Measurements from ENCODE around the gene CCDC57. TPM values are rescaled to one million over a fixed set of nuclear protein-coding genes. Genes with fewer than 3 reads are reported as not detected.

CCDC57 gene
- total and polyA plus RNA-seq, 2 of the 8 experiments (the other 6 are each of a cell fraction or from before 2014, with no cell fraction given) = 8.4 to 12.9 TPM

DNA sequence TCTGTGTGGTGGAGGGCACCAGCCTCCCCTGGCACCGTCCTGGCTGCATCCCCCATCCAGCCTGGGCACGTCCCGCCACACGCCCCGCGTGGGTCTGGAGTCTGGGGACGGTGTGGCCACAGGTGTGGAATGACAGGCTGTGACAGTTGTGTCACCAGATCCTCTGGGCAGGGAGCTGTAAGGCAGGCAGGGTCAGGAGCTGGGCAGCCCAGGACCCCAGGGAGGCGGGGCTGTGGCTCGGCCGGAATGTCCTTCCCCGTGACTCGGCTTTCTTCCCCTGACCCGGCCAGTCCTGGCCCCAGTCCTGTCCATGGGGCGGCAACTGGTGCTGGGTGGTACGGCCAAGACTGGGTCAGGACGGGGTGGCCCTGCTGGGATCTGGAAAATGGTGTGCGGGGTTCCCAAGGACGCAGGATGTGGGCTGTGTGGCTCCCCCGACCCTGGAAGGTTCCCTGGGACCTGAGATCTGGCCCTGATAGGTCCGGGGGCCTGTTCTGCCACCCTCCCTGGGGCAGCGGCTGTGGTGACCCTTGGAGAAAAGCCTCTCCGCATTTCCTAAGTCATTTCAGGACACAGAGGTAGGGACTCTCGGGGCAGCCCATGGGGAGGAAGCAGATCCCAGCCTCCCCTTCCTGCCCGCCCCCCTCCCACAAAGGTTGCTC lies 12.9 kb upstream of the CCDC57 start:
- H4K91ac ChIP-seq (replicated peaks; ENCODE audit: insufficient read length, low read length) = no peak overlapping the region
- FAIRE-seq (no peak), DNase-seq (ENCODE audit: low read depth in 1 of 2, low spot score in 2 of 2) (no peak)
- H3K18ac ChIP-seq (ENCODE audit: extremely low read depth, low read length) = no peak overlapping the region
- H2AFZ ChIP-seq (ENCODE audit: low read length) = no peak overlapping the region
- H3K9ac ChIP-seq (replicated peaks in 1 of 4; ENCODE audit: extremely low read depth in 1 of 4, low read depth in 3 of 4, low read length in 3 of 4) = no peak overlapping the region
- no peak overlapping the region for H2BK12ac ChIP-seq (ENCODE audit: low read depth, low read length)
- peaks cover 6% of the 10 kb centered on the region; the same call in 1 of the 2 replicates for H3K23me2 ChIP-seq (ENCODE audit: low read depth, low read length)
- no peaks in the 10 kb centered on the region for H3K79me2 ChIP-seq (ENCODE audit: control insufficient read depth in 1 of 2, insufficient read depth in 2 of 2, low read length in 2 of 2)
- H2AK5ac ChIP-seq (ENCODE audit: low read depth, low read length) = no peak overlapping the region
- no peak overlapping the region for H2BK20ac ChIP-seq (ENCODE audit: low read length)
- peaks cover 5 to 14% of the 10 kb centered on the region in 2 experiments for H4K20me1 ChIP-seq (replicated peaks in 1 of 2; ENCODE audit: control insufficient read depth in 1 of 2, insufficient read depth in 2 of 2, low read length in 2 of 2)
- no peak overlapping the region for H2BK15ac ChIP-seq (ENCODE audit: low read length)
- no peak overlapping the region for H2BK120ac ChIP-seq (replicated peaks; ENCODE audit: low read depth, low read length)
- 81% methylated on average over 18 of the region's 24 CpGs; no CpG with 5 or more reads in 1 of the 2 experiments for WGBS, 2 experiments (ENCODE audit: extremely low coverage in 1 of 2, insufficient coverage in 1 of 2, insufficient read length in 1 of 2, insufficient replicate concordance in 2 of 2, low coverage in 1 of 2, low lambda C conversion rate in 2 of 2, missing lambda C conversion rate in 1 of 2)
- no peak overlapping the region for H3K56ac ChIP-seq (replicated peaks; ENCODE audit: insufficient read length, low read depth, low read length)
- no peak overlapping the region for H3K23ac ChIP-seq (ENCODE audit: insufficient read length)
- ChIA-PET CTCF (ENCODE audit: partially characterized antibody) (interaction anchor here (0.6 to 1.7 kb wide), 4 partner anchors 10 to 136 kb away, joined by 3 to 6 read pairs (median 4); no protein-coding TSS in a partner anchor), POLR2A (ENCODE audit: partially characterized antibody) (interaction anchor here (0.5 to 1.5 kb wide), 3 partner anchors 11 to 241 kb away, joined by 4 read pairs; no protein-coding TSS in a partner anchor)
- no peak overlapping the region for H3K4me2 ChIP-seq (ENCODE audit: insufficient read depth in 1 of 2, low read depth in 2 of 2, low read length in 2 of 2)
- H3K9me3 ChIP-seq (ENCODE audit: insufficient read depth in 2 of 2, low read depth in 1 of 2, low read length in 1 of 2) = no peaks in the 10 kb centered on the region
- H3K79me1 ChIP-seq (ENCODE audit: low read depth, low read length) = no peaks in the 10 kb centered on the region; the same call in 1 of the 2 replicates
- H4K8ac ChIP-seq (ENCODE audit: extremely low read depth, insufficient read depth, low read length) = no peak overlapping the region; the same call in 1 of the 2 replicates
- peaks cover 25 to 44% (median 40%) of the 10 kb centered on the region in 4 experiments for H3K27me3 ChIP-seq (replicated peaks in 1 of 4; ENCODE audit: control insufficient read depth in 3 of 4, extremely low read depth in 1 of 4, insufficient read depth in 3 of 4, low read length in 3 of 4)
- no peak overlapping the region for H3K4me3 ChIP-seq (ENCODE audit: extremely low read depth in 1 of 4, insufficient read depth in 2 of 4, low read depth in 3 of 4, low read length in 4 of 4)
- peaks cover 0 to 11% (median 1%) of the 10 kb centered on the region in 4 experiments; a peak in 2 of 7 replicates for H3K4me1 ChIP-seq (replicated peaks in 1 of 4; ENCODE audit: control insufficient read depth in 3 of 4, insufficient read depth in 4 of 4, low read length in 3 of 4)
- H3K4ac ChIP-seq (replicated peaks; ENCODE audit: insufficient read length, low read depth, low read length) = no peak overlapping the region
- peak overlapping the region; percentile 16; the same call in 1 of the 2 replicates for H2BK5ac ChIP-seq (ENCODE audit: low read depth, low read length)
- no peak overlapping the region for H3K27ac ChIP-seq (ENCODE audit: low read depth, low read length)
- no peaks in the 10 kb centered on the region; a peak in 1 of 8 replicates for H3K36me3 ChIP-seq (ENCODE audit: control insufficient read depth in 2 of 4, insufficient read depth in 4 of 4, low read length in 3 of 4)
- H4K5ac ChIP-seq (ENCODE audit: insufficient read length, low read depth, low read length) = no peak overlapping the region
- no peak overlapping the region for H3K14ac ChIP-seq (ENCODE audit: insufficient read length)
- TF ChIP-seq TBP (IDR thresholded peaks at IDR 0.05; ENCODE audit: low read depth, low read length) (no peak), RNF2 (IDR thresholded peaks at IDR 0.05; ENCODE audit: borderline replicate concordance, low read depth, low read length, missing control alignments, poor library complexity, severe bottlenecking) (no peak), YY1 (IDR thresholded peaks at IDR 0.05; ENCODE audit: low read depth, low read length) (no peak), BACH1 (IDR thresholded peaks at IDR 0.05; ENCODE audit: low read length) (no peak), JUND (IDR thresholded peaks at IDR 0.05; ENCODE audit: low read length) (no peak), CHD2 (IDR thresholded peaks at IDR 0.05; ENCODE audit: low read length) (no peak)
- TF ChIP-seq, protein P1, sequence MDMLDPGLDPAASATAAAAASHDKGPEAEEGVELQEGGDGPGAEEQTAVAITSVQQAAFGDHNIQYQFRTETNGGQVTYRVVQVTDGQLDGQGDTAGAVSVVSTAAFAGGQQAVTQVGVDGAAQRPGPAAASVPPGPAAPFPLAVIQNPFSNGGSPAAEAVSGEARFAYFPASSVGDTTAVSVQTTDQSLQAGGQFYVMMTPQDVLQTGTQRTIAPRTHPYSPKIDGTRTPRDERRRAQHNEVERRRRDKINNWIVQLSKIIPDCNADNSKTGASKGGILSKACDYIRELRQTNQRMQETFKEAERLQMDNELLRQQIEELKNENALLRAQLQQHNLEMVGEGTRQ (IDR thresholded peaks at IDR 0.05; ENCODE audit: low read length) = no peak
- TF ChIP-seq, protein P2, sequence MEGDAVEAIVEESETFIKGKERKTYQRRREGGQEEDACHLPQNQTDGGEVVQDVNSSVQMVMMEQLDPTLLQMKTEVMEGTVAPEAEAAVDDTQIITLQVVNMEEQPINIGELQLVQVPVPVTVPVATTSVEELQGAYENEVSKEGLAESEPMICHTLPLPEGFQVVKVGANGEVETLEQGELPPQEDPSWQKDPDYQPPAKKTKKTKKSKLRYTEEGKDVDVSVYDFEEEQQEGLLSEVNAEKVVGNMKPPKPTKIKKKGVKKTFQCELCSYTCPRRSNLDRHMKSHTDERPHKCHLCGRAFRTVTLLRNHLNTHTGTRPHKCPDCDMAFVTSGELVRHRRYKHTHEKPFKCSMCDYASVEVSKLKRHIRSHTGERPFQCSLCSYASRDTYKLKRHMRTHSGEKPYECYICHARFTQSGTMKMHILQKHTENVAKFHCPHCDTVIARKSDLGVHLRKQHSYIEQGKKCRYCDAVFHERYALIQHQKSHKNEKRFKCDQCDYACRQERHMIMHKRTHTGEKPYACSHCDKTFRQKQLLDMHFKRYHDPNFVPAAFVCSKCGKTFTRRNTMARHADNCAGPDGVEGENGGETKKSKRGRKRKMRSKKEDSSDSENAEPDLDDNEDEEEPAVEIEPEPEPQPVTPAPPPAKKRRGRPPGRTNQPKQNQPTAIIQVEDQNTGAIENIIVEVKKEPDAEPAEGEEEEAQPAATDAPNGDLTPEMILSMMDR (IDR thresholded peaks at IDR 0.05; ENCODE audit: control extremely low read depth in 1 of 3, insufficient read depth in 1 of 3, low read depth in 1 of 3, low read length in 3 of 3) = no peak
